Measurements from ENCODE around the gene HMCN1.
"Not testable (repeated sequence)": the region's sequence is repeated elsewhere in the genome, so short reads cannot be mapped to it uniquely, and the experiment has no call there.

The HMCN1 gene

DNA sequence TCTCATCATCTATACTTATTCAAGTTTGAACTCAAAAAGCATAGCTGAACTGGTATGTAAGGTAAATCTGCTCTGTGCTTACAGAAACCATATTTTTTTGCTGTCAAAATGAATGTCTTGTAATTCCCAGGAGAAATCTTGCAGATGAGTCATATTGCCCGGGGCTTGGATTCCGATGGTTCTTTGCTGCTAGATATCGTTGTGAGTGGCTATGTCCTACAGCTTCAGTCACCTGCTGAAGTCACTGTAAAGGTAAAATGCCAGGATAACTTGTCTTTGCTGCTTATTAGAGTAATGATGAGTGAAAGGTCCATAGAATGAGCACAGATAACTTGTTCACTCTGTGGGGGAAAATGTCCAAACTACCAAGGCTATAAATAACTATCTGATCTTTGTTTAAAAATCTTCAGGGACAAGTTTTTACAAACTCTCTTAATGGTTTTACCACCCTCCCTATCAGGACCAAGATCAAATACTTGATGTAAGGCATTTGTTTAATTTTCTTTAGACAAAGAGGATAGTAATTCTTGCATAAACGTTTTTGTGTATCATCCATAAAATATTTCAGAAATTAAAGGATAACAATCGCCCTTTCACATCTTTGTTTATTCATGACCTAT lies 418.5 kb downstream of the HMCN1 start:
- DNase-seq (ENCODE audit: low spot score), result no peak

DNA sequence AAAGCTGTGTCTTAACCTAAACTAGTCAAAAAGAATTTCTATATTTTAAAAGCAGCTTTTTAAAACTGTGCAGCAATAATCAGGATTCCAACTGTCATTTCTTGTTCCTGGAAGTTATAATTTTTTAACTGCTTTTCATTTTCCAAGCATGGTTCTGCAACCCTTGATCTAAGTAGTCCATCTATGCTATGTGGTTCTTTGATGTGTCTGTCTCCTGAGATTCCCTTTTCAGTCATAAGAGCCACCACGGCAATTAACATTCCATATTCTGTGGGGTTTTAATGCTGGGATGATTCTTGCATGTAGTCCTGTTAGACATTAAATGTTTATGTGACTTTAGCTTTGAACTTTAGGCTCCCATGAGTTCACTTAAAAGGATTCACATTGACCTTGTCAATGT lies 420.5 kb downstream of the HMCN1 start:
- no peak for DNase-seq (ENCODE audit: low spot score)

DNA sequence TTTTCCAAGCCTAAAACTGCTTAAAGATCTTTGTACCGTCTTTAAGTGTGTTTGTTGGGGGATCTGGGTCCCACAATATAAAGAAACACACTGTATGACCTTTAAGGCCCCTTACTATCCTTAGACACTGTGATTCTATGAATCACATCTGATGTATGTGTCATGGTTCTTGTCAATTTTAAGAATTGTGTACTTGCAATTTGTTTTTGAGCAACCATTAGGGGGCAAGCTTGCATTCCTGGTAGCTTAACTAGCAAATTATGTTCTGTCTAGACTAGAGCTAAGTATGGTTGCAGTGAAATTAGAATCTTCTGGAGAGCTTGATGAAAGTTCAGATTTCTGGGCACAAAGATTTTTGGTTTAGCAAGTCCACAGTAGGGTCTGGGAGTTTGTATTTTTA lies 421.4 kb downstream of the HMCN1 start:
- peak; percentile 37 for DNase-seq (ENCODE audit: low spot score)

DNA sequence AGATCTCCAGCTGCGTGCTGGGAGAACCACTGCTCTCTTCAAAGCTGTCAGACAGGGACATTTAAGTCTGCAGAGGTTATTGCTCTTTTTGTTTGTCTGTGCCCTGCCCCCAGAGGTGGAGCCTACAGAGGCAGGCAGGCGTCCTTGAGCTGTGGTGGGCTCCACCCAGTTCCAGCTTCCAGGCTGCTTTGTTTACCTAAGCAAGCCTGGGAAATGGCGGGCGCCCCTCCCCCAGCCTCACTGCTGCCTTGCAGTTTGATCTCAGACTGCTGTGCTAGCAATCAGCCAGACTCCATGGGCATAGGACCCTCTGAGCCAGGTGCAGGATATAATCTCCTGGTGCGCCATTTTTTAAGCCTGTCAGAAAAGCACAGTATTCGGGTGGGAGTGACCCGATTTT lies 428.7 kb downstream of the HMCN1 start:
- not testable (repeated sequence) for DNase-seq (ENCODE audit: low spot score)

DNA sequence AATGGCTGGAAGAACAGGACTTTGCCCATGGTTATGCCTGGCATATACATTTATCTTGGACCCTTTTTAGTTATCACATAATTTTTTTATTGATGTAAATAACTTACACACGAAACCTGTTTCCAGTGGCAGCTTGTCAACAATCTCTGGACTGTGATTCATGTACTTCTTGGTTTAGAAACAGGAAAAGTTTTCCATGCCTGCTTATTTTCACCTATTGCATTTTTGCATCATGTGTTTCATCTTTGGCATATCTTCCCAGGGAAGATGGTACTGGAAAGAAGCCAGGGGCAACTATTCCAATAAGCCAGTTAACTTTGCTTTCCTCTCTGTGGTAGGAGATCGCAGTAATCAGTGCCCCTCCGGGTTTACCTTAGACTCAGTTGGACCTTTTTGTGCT lies 430.6 kb downstream of the HMCN1 start:
- no peak for DNase-seq (ENCODE audit: low spot score)

DNA sequence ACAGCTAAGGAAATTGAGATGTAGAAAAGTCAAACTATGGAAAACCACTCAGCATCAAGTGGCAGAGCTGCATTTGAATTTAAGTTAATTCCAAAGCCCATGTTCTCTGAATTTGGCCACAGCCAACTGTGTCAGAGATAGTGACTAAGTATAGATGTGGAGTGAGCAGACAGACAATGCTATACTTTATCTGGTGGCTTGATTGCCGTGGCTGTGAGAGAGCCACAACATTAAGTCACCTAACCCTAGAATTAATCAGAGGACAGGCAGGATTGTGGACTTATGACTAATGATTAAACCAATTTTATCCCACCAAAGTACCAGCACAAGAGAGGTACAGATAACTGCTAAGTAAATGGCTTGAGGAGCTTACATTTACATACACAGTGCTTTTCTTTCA lies 431.1 kb downstream of the HMCN1 start:
- no peak for DNase-seq (ENCODE audit: low spot score)

DNA sequence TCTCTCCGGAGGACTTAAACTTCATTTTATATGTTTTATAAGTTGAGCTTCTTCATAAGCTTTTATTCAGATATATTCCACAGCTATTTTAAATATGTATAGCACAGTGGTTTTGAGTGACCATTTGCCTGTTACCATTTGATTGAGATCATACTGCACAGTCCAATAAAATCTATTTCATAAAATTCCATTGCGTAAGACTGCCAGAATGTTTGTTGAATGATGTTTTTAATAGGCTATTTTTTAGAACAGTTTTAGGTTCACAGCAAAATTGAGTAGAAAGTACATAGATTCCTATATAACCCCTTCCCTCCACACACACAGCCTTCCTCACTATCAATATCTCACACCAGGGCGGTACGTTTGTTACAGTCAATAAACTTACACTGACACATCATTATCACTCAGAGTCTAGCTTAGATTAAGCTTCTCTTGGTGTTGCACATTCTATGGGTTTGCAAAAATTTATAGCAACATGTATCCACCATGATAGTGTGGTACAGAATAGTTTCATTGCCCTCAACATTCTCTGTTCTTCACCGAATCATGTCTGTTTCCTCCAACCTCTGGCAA lies 433.0 kb downstream of the HMCN1 start:
- DNase-seq (ENCODE audit: low spot score), result no peak

DNA sequence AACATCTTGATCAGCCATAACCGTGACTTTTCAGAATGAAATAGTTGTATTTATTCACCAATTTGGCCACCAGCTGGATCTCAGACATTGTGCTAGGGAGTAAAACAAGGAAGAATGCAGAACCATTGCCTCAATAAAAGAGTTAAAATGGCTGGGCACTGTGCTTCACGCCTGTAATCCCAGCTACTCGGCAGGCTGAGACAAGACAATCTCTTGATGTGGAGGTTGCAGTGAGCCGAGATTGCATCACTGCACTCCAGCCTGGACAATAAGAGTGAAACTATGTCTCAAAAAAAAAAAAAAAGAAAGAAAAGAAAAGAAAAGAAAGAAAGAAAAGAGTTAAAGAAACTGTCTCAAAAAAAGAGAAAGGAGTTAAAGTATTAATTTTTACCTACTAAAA lies 441.4 kb downstream of the HMCN1 start:
- DNase-seq (ENCODE audit: low spot score), result no peak

DNA sequence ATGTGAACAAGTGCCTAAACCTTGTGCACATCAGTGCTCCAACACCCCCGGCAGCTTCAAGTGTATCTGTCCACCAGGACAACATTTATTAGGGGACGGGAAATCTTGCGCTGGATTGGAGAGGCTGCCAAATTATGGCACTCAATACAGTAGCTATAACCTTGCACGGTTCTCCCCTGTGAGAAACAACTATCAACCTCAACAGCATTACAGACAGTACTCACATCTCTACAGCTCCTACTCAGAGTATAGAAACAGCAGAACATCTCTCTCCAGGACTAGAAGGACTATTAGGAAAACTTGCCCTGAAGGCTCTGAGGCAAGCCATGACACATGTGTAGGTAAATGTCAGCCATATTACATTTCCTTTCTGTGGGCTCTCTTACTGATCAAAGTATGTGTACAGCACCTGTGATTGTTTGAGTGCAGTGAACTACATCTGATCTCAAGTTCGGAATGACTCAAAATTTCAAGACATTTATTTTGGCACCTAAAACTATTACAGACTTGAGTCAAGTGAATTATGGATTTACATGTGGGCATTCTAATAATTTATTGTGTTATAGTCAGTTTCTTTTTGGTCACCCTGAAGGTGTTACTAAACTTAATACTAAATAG lies 444.3 kb downstream of the HMCN1 start:
- no peak for DNase-seq (ENCODE audit: low spot score)

DNA sequence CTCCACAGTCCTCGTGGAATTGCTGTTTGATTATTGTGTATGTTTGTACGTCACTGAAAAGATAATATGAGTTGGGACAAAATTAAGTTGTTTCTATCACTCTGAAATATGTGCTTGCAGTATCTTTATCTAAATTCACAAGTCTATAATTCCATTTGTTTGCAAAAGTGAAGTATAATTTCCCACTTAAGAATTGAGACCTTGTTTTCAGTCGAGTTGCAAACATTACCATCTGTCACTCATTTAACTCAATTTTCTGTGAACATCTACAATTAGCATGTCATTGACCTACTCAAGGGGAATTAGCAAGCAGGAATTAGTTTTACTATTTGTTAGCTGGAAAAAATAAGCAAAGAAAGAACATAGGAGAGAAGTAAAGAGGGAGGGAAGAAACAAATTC lies 445.0 kb downstream of the HMCN1 start:
- DNase-seq (ENCODE audit: low spot score), result no peak

DNA sequence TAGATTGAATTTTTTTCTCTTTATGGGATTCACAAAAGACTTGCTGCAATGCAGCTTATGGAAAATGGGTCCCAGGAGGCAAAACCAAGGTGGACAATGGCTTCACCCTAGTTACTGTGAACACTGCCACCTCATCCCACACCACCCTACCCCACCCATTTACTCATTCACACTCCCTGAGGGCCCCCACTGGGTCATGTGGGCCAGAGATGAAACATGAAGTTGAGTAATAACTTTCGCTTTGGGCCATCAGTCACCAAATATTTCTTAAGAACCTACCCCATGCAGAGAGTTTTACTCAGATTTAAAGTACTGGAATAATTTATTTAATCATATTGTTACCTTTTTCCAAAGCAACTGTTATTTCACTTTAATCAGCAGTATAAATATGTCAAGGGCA lies 449.0 kb downstream of the HMCN1 start:
- DNase-seq (ENCODE audit: low spot score), result no peak

DNA sequence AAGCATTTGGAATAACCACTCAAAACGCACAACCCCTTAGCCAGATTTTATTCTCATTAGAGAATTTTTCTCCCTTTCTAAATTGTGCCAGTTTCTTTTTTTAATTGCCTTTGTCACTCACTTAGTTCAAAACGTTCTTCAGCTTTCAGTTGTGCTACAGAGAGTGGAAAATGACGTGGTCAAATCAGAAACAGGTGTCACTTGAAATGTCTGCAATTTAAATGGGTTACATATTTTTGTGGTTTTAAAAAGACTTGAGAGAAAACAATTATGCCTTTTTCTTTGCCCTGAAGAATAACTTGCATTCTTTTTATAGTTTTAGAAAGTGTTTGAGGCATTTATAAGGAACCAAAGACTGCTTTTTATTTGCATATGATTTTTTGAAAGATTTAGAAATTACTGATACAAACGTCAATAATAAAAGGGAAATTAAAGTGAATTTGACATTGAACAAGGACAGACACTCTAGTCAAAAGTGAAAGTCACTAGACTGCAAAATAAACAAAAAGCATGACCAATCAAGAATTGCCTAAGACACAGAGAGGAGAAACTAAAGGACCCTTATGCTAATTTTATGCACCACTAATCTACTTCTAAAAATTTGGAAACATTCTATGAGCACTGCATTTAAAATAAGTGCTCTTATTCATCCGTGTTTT lies 449.9 kb downstream of the HMCN1 start:
- DNase-seq (ENCODE audit: low spot score), result no peak

DNA sequence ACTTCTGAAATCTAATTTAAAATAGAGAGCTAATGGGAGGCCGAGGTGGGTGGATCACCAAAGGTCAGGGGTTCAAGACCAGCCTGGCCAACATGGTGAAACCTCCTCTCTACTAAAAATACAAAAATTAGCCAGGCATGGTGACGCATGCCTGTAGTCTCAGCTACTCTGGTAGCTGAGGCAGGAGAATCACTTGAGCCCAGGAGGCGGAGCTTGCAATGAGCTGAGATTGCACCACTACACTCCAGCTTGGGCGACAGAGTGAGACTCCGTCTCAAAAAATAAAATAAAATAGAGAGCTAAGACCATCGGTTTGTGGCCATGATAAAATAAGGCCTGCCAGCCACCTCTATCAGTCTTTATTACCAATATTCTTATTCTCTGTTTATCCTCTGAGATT lies 452.1 kb downstream of the HMCN1 start:
- not testable (repeated sequence) for DNase-seq (ENCODE audit: low spot score)

DNA sequence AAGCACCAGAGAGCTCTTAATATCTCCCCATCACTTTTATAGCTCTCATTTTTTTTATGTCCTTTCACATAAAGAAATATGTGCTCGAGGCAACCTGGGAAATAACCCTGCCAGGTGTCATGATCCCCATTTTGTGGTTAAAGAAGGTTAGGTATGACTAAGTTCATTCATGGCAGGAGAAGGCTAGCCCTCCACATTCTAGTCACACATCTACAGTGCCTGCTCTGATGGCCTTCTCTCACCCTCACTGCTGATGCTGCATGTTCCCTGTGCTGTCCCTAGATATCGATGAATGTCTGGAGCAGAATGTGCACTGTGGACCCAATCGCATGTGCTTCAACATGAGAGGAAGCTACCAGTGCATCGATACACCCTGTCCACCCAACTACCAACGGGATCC lies 453.4 kb downstream of the HMCN1 start:
- no peak for DNase-seq (ENCODE audit: low spot score)

DNA sequence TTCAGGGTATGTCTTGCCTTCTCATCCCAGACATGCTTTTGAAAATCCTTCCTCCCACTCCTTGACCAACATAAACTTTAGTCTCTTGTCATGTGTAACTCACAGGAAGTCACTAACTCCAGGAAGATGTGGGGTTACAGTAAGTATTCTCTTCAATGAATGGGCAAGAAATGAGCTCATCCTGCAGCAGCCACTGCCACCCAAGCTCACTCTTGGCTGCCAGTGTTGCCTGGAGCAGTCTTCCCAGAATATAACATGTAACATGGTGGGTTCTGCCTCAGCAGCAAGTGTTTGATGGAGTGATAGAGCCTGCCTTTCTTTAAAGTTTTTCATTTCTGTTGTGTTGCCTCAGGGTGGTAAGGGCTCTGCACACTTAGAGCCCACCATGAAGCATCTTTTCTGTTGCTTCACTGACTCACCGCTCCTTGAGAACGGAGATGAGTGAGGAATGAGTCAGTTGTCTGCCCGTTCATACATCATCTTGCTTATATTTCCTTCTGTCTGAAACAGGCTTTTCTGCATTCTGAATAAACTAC lies 453.9 kb downstream of the HMCN1 start:
- no peak for DNase-seq (ENCODE audit: low spot score)

DNA sequence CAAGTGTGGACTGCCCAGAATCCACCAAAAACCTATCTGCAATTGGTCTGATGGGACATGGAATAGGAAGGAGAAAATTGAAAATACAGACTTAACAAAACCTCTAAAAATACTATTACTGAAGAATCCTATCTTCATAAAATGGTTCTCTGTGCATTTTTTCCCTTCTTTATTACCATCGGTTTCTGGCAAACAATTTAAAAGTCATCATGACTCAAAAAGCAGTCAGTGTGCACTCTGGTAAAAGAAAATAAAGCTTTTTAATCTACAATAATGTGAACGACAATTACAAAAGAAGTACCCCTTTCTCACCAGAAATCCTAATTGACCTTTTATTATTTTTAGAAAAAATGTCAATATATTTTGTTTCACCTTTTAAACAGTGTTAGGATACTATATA lies 454.5 kb downstream of the HMCN1 start:
- DNase-seq (ENCODE audit: low spot score), result no peak

DNA sequence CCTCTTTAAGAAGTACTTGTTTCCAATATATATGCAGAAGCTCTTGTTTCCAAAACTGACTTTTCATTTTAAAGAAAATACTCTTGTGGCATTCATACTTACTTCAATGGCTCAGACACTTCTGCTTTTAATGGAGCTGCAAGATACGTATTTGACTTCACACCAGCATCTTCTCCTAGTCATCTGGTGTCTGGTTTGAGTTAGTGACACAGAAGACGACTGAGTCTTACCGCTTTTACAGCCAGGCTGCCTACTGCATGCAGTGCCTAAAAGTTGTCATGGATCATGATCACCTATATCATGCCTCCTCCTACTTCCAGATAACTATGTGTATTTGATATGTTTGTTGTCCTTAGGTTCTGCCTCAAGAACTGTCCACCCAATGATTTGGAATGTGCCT lies 455.0 kb downstream of the HMCN1 start:
- DNase-seq (ENCODE audit: low spot score), result no peak

DNA sequence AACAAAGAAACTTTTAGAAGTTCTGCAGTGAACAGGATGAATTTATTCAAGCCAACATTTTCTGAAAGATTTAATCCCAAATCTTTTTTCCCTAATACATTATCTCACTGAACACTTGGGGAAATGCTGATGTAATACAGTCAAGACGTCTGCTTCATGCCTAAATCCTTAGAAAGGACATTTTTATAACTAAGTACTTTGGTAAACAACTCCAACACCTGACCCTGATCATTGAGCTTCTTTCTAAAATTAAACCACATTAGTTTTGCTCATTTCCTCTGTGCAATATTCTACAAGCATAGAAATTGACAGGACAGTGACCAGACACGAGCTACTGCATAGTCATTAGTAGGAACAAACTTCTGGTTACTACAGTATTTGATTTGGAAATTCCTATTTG lies 457.3 kb downstream of the HMCN1 start:
- DNase-seq (ENCODE audit: low spot score), result no peak

DNA sequence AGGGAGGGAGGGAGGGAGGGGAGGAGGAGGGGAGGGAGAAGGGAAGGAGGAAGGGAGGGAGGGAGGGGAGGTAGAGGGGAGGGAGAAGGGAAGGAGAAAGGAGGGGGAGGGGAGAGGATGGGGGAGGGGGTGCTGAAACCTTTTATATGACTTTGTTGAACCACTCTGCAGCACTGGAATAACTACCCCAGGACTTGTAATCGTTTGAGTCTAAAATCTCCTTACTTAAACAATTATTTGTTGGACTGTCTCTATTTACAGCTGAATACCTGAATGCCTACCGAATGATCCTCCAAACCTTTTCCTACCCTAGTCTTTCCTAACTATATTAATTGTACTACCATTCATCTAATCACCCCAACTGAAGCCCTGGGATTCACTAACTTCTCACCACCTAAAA lies 459.0 kb downstream of the HMCN1 start:
- DNase-seq (ENCODE audit: low spot score), result no peak

DNA sequence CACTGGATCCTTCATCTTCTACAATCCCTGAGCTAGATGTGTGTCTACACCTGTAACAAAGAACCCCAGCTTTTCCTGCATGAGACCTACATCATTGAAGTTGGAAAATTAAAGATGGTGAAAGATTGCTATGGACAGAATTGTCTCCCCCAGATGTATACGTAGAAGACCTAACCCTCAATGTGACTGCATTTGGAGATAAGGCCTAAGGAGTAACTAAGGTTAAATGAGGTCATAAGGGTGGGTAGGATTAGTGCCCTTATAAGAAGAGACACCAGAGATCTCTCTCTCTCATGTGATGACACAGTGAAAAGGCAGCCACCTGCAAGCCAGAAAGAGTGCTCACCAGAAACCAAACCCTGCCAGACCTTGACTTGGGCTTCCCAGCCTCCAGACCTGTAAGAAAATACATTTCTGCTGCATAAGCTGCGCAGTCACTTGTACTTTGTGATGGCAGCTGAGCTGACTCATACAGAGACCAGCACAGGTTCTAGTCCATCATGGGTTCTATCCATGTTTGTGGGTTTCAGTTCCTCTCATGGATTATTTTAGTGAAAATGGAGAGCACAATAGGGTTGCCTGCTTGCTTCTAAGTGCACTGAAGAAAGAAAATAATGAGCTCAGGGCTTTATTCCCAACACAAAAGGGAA lies 460.0 kb downstream of the HMCN1 start:
- DNase-seq (ENCODE audit: low spot score), result no peak

DNA sequence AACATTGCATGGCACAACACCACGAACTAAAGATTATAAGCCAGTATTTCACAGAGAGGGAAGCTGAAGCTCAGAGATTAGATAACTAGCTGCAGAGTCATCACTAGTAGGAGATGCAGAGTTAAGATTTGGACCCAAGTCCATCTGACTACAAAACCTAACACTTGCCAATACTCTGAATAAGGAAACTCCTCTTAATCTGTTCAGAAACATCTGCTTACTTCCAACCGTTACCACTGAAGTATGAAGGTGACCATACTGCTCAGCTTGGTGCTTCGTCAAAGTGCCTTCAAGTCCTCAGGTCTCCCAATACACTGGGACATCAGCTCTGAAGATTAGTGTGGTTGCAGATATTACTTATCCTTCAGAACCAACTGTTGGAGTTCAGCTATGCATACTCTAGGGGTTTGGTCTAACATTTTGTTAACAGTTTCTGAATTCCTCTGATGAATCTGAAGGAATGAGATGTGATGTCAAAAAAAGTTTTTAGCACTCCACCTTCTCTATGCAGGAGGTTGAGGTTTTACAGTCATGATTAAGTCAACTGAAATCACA lies 461.3 kb downstream of the HMCN1 start:
- DNase-seq (ENCODE audit: low spot score), result no peak

DNA sequence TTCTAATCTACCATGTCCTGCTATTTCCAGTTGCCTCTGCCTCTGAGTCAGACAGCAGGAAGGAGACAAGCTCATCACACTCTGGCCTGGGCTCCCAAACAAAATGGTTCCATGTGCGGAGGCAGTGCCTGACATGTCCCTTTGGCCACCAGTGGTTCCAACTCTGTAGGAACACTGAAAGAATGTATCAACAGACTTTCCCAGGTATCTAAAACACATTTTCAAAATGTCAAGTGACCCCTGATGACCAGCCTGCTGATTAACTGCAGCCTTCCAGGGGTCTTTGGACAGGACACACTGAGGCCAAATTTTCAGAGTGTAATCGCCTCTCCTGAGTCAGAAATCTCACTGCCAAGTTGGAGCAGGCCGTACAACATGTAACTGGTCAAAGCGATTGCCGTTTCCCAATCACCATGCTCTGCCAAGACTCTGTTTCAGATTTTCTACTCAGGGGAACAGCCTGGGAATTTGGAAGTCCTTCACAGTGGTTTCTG lies 468.1 kb downstream of the HMCN1 start:
- DNase-seq (ENCODE audit: low spot score), result no peak

Measured in Ammon's horn (tissue), 1 donor.